Fibroblast of peridontal ligament (primary cell): ENCODE results near the gene CXXC5.
A peak's percentile ranks its signal among the peaks of the same experiment; 100 is the strongest.

ENCODE experiments used
- DNase-seq: peaks from one replicate; pipeline ENCODE4 v3.0.0-alpha.2; 2010; ENCODE audit errors: extremely low read depth

CXXC5 gene

DNA sequence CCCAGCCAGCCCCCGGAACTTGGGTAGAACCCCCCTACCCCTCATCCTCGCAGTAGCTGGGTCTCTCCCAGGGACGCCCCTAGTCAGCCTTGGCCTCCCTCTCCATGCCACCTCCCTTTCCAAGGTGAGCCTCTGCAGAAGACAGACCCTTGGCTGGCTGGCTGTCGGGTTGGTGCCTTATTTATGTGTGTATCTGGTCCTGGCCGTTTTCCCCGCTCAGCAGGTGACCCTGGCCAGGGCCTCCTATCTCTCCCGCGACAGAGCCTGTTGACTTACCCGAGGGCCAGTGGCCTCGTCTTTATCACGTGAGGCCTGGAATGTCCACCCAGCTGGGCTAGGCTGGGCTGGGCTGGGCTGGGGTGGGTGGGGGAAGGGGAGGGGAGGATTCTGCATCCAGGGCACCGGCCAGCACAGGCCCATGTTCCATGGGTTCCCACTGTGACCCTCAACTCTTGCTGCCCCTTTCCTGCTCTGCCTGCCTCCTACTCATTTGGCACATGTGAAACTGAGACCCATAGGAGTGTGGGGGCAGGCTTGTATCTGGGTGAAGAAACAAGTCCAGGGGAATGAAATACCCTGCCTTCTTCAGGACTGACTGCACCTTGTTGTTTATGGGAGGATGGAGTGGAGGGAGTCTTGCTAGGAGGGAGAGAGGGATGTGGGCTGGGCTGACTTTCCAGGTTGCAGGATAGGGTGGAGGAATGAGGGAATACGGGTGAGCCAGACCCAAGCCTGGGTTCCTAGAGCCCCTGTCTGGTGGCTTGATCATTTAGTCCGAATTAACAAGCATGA is 3.1 kb downstream of the CXXC5 start:
- DNase-seq = no peak

DNA sequence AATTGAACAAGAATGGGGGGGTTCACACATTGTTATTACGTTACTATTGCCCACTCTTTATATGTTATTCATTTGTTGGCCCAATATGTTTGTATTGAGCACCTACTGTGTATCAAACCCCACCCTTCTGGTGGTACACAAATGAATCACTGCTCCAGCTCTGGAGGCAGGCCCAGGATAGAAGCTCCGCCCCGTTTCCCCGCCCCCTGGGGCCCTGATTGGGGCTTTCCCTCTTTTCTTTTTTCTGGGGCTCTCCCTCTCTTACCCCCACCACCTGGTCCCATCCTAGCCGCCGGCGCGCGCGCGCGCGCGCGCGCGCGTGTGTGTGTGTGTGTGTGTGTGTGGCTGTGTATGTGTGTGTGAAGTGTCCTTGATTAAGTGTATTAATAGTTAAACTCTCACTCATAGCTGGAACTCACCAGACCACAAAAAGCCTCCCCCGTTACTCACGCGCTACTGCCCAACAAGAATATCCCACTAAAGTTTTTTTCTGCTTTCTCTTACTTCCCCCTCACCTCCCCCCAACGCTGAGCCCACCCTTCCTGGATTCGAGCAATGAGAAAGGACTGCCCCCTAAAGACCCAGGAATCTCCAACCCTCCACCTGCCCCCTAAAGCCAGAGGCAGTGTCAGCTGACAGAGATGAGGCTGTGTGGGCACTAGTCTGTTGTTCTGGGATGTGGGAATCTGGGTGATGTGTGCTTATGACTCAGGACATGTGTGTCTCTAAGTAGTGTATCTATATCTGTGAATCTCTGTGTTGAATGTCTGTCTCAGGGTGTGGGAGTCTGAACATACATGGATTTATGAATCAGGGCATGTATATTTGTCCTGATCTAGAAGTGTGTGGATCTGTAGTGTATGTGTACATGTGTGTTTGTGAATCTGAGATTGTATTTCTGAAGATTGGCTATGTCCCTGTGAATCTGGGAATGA is 4.0 kb downstream of the CXXC5 start:
- DNase-seq = peak; percentile 77

DNA sequence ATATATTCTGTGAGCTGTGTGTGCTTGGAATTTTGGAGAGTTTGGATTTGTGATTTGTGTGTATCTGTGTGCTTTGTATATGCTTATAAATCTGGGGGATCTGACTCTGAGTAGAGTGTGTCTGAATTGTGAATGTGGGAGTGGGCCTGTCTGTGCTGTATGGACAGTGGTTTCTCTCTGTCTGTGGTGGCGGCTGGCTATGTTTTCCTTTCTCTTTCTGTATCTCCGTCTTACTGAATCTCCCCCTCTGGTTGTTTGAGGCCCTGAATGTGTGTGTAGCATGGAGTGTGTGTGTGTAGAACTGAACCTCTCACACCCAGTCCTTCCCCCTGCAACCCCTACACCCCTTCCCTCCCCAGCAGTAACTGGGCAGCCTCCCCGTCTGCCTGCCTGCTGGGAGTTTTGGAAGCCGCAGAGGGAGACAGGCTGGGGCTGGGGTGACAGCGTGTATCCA is 4.7 kb downstream of the CXXC5 start:
- peak; percentile 47 for DNase-seq

DNA sequence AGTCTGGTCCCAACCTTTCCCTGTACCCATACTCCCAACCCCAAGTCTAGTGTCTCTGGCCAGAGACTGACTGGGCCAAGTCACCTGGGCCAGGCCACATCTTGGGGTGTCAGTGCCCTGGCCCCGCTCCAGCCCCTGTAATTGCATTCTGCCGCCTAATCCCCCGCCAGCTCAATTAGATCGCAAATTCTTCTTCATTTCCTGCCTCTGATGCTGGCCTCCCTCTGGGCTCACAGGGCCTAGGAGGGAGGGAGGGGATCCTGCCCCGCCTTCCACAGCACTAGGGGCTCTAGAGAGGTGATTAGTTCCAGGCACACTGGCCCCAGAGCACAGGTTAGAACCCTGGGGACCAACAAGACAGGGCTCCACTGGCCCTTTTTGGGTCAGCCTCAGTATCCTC is 5.5 kb downstream of the CXXC5 start:
- no peak for DNase-seq

GRCh38 chr5:139654464-139654863 is 6.3 kb downstream of the CXXC5 start:
- no peak for DNase-seq

DNA sequence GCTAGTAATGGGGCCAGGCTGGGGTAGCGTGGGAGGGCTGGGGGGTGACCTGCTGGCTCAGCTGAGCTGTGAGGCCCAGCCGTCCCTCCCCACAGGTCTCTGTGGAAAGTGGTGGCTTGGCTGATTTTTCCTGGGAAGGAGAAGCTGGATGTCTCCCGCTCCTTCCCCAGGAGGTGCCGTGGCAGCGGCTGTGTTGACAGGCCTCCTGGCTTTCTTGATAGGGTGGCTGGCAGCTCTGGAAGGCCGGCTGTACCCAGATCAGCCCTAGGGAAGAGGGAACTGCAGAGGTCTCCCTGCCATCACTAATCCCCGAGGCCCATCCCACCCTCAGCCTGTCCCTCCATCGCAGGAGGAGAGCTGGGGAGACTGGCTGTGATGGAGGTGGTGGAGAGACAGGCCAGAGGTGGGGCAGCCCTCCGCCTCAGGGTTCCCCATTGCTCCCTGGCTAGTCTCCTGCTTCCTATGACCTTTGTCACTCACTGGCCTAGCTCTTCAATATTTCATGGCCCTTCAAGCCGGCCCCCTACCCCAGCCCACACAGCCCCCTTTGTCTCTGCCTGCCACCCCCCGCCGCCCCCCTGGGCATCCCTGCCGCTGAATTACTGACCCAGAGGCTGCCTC is 6.8 kb downstream of the CXXC5 start:
- no peak for DNase-seq

DNA sequence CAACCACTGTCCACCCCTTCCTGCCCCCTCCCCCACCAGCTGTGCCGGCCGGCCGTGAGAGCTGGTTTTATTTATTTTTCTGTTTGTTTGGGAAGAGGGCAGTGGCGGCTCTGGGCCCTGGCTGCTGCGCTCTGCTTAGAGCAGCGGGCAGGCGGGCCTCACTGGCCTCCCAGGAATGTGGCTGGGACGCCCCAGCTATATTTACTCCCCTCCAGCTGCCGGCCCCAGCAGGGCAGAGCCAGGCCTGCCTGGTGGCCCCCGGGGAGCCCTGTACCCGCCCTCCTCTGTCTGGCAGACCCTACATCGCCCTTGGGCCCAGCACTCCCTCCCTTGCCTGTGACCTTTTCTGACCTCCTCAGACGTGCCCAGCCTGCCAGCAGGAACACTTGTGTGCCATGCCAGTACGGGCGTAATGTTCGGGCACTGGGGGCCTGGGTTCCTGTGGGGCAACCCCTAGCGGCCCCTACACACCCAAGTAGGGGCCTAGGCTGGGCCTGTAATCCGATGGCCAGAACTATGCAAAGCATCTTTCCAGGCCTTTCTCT is 7.7 kb downstream of the CXXC5 start:
- peak; percentile 67 for DNase-seq

GRCh38 chr5:139657363-139658321 is 9.5 kb downstream of the CXXC5 start:
- peak; percentile 39 for DNase-seq

DNA sequence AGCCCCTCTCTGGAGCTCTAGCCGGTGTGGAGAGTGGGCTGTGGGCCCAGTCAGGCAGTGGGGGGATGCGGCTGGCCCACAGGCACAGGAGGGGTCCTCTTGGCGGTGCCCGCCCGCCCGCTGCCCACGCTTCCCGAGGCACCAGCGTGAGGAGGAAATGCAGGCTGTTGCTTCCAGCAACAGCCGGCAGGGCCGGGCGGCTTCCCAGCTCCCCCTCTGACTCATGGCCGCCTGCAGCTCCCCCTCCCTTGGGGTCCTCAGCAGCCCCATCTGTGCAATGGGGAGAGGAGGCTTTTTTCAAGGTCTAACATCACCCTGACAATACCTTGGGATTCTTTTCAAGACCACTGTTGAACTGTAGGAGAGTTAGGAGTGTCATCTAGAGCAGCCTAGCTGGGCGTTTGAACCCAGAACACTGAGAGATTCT is 10.4 kb downstream of the CXXC5 start:
- DNase-seq = no peak

GRCh38 chr5:139658928-139659667 is 10.9 kb downstream of the CXXC5 start:
- DNase-seq = peak; percentile 42

DNA sequence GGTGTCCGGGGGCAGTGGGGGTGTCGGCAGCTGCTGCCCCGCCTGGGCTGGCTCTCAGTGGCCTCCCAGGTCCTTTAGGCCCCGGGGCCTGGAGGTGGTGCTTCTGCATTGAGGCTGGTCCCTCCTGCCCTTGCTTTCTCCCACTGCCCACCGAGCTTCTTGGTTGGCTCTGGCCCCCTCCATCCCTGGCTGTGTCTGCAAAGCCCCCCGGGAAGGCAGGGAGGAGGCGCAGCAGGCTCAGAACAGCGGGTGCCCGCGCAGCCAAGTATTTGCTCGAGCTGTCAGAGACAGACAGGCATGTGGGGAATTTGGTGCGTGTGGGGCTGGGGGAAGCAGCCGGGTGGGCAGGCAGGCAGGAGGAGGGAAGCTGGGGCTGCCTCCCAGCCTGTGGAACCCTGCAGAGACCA is 11.5 kb downstream of the CXXC5 start:
- DNase-seq = no peak

GRCh38 chr5:139660105-139660922 is 12.2 kb downstream of the CXXC5 start:
- no peak for DNase-seq

DNA sequence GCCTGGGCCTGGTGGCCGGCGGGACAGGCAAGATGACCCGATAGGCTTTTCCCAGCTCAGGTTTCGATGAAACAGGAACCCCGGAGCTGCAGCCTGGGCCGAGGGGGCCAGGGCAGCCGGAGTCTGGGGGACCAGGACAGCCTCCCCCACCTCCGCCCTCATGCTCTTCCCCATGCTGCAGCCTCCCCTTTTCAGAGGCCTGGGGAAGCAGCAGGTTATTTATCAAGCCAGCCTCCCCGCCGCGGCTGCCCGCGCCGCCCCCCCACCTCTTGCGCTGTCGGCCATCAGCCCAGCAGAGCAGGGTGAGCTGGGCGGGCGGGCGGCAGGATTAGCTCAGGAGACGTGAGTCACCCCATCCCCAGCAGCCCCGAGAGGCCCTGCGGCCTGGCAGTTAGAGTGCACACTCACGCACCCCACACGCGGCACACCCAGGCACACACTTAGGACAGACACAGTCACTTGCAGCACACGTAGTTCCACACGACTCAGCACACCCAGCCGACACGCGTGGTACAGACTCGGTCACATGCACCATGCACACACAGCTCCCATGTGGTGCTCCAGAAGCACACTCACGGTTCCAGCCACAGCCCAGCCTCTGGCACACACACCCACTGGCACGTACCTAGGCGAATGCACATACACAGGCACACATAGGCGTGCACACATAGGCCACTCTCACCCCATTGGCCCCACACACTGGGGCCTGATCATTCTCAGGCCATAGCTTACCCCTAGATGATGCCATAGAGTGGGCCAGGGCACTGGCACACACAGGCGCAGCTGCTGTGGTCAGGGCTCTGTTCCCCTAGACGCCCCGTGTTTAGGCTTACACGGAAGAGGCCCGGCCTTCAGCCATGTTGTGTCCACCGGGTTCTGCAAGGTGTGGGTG is 13.0 kb downstream of the CXXC5 start:
- DNase-seq = peak; percentile 89

GRCh38 chr5:139662617-139663016 is 14.5 kb downstream of the CXXC5 start:
- no peak for DNase-seq

DNA sequence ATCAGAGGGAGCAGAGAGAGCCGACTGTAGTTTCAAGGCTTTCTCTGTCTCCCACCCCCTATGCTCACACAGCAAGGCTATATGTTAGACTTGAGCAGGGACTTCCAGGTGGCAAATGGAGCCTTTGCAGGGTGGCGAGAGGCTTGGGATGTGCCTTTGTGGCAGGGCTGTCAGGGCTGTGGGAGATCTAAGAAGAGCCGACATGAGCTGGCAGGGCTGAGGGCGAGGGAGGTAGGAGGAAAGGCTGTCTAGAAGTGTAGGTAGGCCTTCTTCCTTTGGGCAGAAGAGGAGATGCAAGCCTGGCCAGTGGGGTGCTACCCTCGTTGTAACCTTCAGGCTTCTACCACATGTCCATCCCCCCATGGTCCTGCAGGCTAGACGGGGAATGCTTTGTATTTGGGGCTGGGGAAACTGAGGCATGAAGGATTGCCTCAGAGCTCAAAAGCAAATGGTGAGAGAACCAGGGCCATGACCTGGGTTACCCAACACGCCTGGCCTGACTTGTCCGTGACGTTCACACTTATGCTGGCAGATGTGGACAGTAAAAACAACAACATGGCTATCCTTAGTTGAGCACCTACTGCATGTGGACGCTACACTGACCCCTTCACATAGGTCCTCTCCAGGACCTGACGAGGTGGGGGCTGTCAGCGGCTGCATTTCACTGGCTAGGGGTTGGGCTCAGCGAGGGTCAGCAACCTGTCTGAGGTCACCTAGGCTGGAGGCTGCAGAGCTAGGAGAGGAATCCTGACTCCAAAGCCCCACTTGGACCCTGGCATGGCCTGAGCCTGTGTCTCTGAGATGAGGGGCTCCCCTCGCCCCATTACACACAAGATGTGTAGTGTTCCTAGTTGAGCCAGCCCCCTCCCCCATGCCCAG is 15.3 kb downstream of the CXXC5 start:
- DNase-seq = no peak

DNA sequence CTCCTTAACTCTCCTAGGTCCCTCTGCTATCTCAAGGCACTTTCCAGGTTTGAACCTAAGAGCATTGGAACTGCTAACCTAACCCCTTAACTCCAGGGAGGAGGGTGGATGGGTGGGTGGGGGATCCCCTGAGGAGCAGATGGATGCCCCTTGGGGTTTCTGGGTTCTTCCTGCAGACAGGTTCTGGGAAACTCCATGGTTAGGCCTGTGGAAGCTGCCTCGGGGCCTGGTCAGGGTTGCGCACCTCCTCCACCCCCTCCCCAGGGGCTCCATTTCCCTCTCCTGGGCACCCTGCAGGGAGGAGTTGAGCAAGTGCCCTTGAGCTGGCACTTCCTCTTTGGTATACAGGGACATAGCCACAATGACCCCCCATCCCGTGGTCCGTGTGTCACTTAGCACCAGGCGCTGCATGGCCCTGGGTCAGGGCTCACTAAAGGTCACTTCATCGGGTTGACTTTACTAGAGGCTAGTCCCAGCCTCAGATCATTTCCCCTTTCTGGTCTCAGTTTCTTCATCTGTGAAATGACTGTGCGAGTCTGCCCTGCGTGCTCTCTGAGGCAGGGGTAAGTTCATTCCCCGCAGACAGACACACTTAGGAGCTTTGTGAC is 16.0 kb downstream of the CXXC5 start:
- DNase-seq = no peak
